ENCODE measurements around the gene GNG7.

The GNG7 gene

GRCh38 chr19:2481466-2481865, 221.0 kb downstream of the GNG7 start:
- Histone ChIP-seq H3K4me1 (ENCODE audit: insufficient read depth, low read length) (peaks cover 28% of the 10 kb centered on the region), H3K9me3 (ENCODE audit: insufficient read depth, low read length, severe bottlenecking) (no peaks in the 10 kb centered on the region)

GRCh38 chr19:2479556-2480194, 222.8 kb downstream of the GNG7 start:
- Histone ChIP-seq H4K20me1 (ENCODE audit: insufficient read depth, low read length) (peaks cover 20% of the 10 kb centered on the region), H2AFZ (ENCODE audit: low read depth, low read length) (no peak overlapping the region)

More at GRCh38 chr19:2481466-2481865, 221.0 kb downstream of the GNG7 start:
- no peak for DNase-seq
- Histone ChIP-seq H2AFZ (ENCODE audit: low read depth, low read length) (no peak overlapping the region), H3K4me3 (ENCODE audit: low read depth in 1 of 2, low read length in 2 of 2) (no peak overlapping the region), H4K20me1 (ENCODE audit: insufficient read depth, low read length) (peaks cover 15% of the 10 kb centered on the region), H3K27me3 (ENCODE audit: insufficient read depth, low read length, poor library complexity) (no peaks in the 10 kb centered on the region), H3K79me2 (ENCODE audit: insufficient read depth, low read length) (peaks cover 23% of the 10 kb centered on the region), H3K4me2 (ENCODE audit: insufficient read depth, low read length) (no peak overlapping the region), H3K9ac (ENCODE audit: low read depth, low read length) (no peak overlapping the region), H3K27ac (ENCODE audit: low read length) (no peak overlapping the region), H3K36me3 (ENCODE audit: insufficient read depth, low read length) (peaks cover 18% of the 10 kb centered on the region)
- TF ChIP-seq CTCF (IDR thresholded peaks at IDR 0.05; ENCODE audit: borderline replicate concordance, extremely low read depth, low read length, poor library complexity, severe bottlenecking) (no peak), EZH2 (IDR thresholded peaks at IDR 0.05; ENCODE audit: borderline replicate concordance, low read depth, low read length, severe bottlenecking) (no peak)
- no peak for ATAC-seq (ENCODE audit: insufficient read depth, low read depth)

GRCh38 chr19:2478756-2479555, 223.5 kb downstream of the GNG7 start:
- DNase-seq (peak; percentile 80), ATAC-seq (ENCODE audit: insufficient read depth, low read depth) (peak; percentile 44)
- Histone ChIP-seq H3K4me3 (ENCODE audit: low read depth in 1 of 2, low read length in 2 of 2) (peak overlapping the region; percentile 60 to 72; a peak in 3 of 4 replicates), H3K27ac (ENCODE audit: low read length) (peak overlapping the region; percentile 78), H3K9ac (ENCODE audit: low read depth, low read length) (peak overlapping the region; percentile 76), H3K4me2 (ENCODE audit: insufficient read depth, low read length) (peak overlapping the region; percentile 71), H3K27me3 (ENCODE audit: insufficient read depth, low read length, poor library complexity) (no peaks in the 10 kb centered on the region), H3K36me3 (ENCODE audit: insufficient read depth, low read length) (peaks cover 18% of the 10 kb centered on the region), H3K79me2 (ENCODE audit: insufficient read depth, low read length) (peaks cover 28% of the 10 kb centered on the region), H4K20me1 (ENCODE audit: insufficient read depth, low read length) (peaks cover 20% of the 10 kb centered on the region), H3K4me1 (ENCODE audit: insufficient read depth, low read length) (peaks cover 44% of the 10 kb centered on the region), H2AFZ (ENCODE audit: low read depth, low read length) (no peak overlapping the region), H3K9me3 (ENCODE audit: insufficient read depth, low read length, severe bottlenecking) (no peaks in the 10 kb centered on the region)
- TF ChIP-seq EZH2 (IDR thresholded peaks at IDR 0.05; ENCODE audit: borderline replicate concordance, low read depth, low read length, severe bottlenecking): no peak

More at GRCh38 chr19:2479556-2480194, 222.8 kb downstream of the GNG7 start:
- H3K79me2 ChIP-seq (ENCODE audit: insufficient read depth, low read length): peaks cover 28% of the 10 kb centered on the region
- no peak overlapping the region for H3K27ac ChIP-seq (ENCODE audit: low read length)
- H3K27me3 ChIP-seq (ENCODE audit: insufficient read depth, low read length, poor library complexity): no peaks in the 10 kb centered on the region
- no peak for ATAC-seq (ENCODE audit: insufficient read depth, low read depth)
- H3K9ac ChIP-seq (ENCODE audit: low read depth, low read length): no peak overlapping the region
- peak overlapping the region; percentile 71 for H3K4me2 ChIP-seq (ENCODE audit: insufficient read depth, low read length)
- no peaks in the 10 kb centered on the region for H3K9me3 ChIP-seq (ENCODE audit: insufficient read depth, low read length, severe bottlenecking)
- peaks cover 18% of the 10 kb centered on the region for H3K36me3 ChIP-seq (ENCODE audit: insufficient read depth, low read length)
- H3K4me1 ChIP-seq (ENCODE audit: insufficient read depth, low read length): peaks cover 38% of the 10 kb centered on the region
- no peak for TF ChIP-seq CTCF (IDR thresholded peaks at IDR 0.05; ENCODE audit: borderline replicate concordance, extremely low read depth, low read length, poor library complexity, severe bottlenecking)
- no peak for DNase-seq
- peak overlapping the region in 1 of 2 experiments; percentile 72; a peak in 1 of 4 replicates for H3K4me3 ChIP-seq (ENCODE audit: low read depth in 1 of 2, low read length in 2 of 2)

- H3K27ac ChIP-seq (ENCODE audit: low read length): peak overlapping the region; percentile 78
- TF ChIP-seq EZH2 (IDR thresholded peaks at IDR 0.05; ENCODE audit: borderline replicate concordance, low read depth, low read length, severe bottlenecking) (no peak), CTCF (IDR thresholded peaks at IDR 0.05; ENCODE audit: borderline replicate concordance, extremely low read depth, low read length, poor library complexity, severe bottlenecking) (peak; percentile 30)
- peak; percentile 81 for DNase-seq
These were observed 224.2 kb downstream of the GNG7 start for GRCh38 chr19:2478278-2478755.

More at GRCh38 chr19:2478278-2478755, 224.2 kb downstream of the GNG7 start:
- peaks cover 18% of the 10 kb centered on the region for H3K36me3 ChIP-seq (ENCODE audit: insufficient read depth, low read length)
- H3K9me3 ChIP-seq (ENCODE audit: insufficient read depth, low read length, severe bottlenecking): no peaks in the 10 kb centered on the region
- no peaks in the 10 kb centered on the region for H3K27me3 ChIP-seq (ENCODE audit: insufficient read depth, low read length, poor library complexity)
- ATAC-seq (ENCODE audit: insufficient read depth, low read depth): peak; percentile 30
- no peak overlapping the region for H2AFZ ChIP-seq (ENCODE audit: low read depth, low read length)
- peaks cover 46% of the 10 kb centered on the region for H3K4me1 ChIP-seq (ENCODE audit: insufficient read depth, low read length)
- H3K9ac ChIP-seq (ENCODE audit: low read depth, low read length): peak overlapping the region; percentile 76
- H4K20me1 ChIP-seq (ENCODE audit: insufficient read depth, low read length): peaks cover 20% of the 10 kb centered on the region
- H3K79me2 ChIP-seq (ENCODE audit: insufficient read depth, low read length): peaks cover 28% of the 10 kb centered on the region
- H3K4me2 ChIP-seq (ENCODE audit: insufficient read depth, low read length): peak overlapping the region; percentile 71
- H3K4me3 ChIP-seq (ENCODE audit: low read depth in 1 of 2, low read length in 2 of 2): peak overlapping the region; percentile 60 to 72; a peak in 3 of 4 replicates
